Jurkat, Clone E6-1 (cell line): ENCODE results near the gene HOXA6.

ENCODE experiments used
- DNase-seq: peaks from one replicate; pipeline ENCODE4 v3.0.0-alpha.2; 2011; ENCODE audit warnings: low read depth, low spot score
- H3K4me3 ChIP-seq: 2 replicates; pipeline ENCODE4 v1.5.1; 2011; ENCODE audit warnings: mild to moderate bottlenecking, low read length, control low read depth, moderate library complexity

HOXA6 gene

DNA sequence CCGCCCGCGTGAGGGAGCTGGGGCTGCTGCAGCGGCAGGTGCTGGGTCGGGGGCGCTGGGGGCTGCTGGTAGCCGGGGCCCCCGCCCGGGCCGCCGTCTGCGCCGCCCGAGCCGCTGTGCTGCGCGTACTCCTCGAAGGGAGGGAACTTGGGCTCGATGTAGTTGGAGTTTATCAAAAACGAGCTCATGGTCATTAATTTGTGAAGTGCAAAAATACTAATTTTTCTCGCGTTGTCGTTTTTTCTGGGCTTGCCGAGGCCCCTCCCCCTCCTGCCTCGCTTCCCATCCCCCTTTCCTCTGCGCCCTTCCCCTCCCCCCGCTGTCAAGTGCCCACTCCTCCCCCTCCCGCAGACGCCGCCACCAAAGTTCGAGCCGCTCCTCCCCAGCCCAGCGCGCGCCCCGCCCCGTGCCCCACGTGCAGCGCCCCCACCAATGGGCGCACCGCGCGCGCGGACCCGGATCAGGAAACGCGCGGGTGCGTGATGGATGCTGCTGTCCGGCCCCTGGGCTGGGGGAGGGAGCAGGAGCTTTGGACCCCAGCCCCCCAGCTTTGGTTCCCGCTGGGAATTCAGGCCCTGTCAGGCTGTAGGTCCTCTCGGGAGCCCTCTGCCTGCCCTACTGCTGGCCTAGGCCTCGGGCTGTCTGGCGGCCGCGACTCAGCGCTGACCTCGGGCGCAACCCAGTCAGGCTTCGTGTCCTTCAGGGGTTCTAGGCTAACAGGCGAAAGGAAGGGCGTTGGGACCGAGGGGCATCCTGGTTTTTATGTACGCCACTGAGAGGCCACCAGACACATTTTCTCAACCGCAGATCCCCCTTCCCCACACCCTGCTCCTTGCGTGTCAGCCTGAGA is 16.8 kb downstream of the HOXA6 start, which contains the start of gene HOXA4:
Gene HOXA4, minus strand, starts transcription at position 218 of the 850 bp plus-strand sequence. Its CDS starts 24 bp downstream, at position 194.
- no peak for DNase-seq
- no peak within 1 kb of the TSS for H3K4me3 ChIP-seq

- no peak overlapping the region for H3K4me3 ChIP-seq
- no peak for DNase-seq
Observed at GRCh38 chr7:27129729-27130539, 17.6 kb downstream of the HOXA6 start.

- H3K4me3 ChIP-seq: no peak overlapping the region
- DNase-seq: no peak
Observed at GRCh38 chr7:27128776-27129728, 18.5 kb downstream of the HOXA6 start.

DNA sequence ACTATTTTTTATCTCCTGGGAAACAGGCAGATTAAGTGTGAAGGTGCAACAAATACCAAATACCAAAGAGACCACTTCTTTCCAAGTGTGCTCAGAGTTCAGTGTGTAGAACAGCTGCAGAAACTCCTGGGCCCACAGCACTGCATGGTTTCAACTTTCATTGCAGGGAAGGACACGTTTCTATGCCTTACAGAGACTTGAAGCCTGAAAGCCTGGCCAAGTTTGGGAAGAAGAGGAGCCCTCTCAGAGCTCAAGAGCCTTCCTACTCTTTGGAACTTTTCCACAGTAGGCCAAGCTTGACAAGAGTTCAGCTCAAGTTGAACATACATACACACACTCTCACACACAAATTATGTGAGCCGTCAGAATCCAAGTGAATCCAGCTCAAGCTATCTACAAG is 19.5 kb downstream of the HOXA6 start:
- no peak overlapping the region for H3K4me3 ChIP-seq
- DNase-seq: no peak

GRCh38 chr7:27126596-27127327 is 20.8 kb downstream of the HOXA6 start:
- no peak overlapping the region for H3K4me3 ChIP-seq
- no peak for DNase-seq

DNA sequence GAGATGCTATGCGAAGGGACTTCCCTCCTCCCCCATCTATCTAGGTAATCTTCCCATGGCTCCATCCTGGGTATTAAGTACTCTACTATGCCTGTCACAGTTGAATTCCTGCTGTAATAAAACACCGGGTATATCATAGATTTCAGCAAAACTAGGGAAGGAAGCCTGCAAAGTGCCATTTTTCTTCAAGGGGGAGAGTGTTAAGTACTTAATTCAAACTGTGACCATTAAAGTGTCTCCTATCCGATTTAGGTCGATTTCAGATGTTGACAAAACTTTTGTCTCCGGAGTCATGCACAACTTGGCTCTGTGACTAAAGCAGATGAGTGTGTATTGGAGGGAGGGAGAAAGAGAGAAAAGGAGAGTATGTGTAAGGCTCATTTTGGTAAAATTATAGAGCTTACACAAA is 21.6 kb downstream of the HOXA6 start:
- no peak for DNase-seq
- no peak overlapping the region for H3K4me3 ChIP-seq

- DNase-seq: no peak
- no peak overlapping the region for H3K4me3 ChIP-seq
Observed at GRCh38 chr7:27124902-27125689, 22.5 kb downstream of the HOXA6 start.

DNA sequence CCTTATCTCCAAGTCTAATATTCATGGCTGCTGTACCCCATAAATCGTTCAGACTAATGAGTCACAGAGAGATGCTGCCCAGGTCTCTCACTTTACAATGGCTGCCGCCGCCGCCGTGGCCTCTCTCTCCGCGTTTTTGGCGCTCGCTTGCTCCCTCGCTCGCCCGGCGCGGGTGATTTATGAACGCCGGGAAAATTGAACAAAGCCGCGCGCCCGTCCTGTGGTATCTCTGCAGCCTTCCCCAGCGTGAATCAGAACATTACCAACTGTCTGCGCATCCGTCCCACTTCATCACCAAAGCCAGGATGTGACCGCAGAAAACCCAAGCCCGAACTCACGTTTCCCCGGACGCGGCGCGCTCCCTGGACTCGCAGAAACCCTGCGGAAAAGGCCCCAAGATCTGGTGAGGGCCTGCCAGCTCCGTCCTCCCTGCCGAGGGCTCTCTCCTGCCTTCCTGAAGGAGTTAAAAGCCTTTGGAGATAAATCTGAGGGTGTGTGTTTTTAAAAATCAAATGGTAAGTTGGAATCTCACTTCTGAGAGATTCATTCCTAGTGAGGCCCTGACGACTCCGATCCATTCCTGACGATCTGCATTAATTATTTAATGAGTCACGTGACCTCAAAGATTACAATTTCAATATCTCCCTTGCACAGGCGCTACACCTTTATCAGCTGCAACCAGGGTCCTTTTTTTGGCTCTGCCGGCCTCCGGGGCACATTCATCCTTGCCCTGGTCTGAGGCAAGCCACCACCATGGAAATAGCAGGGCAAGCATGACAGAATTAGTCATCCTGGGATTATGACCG is 23.3 kb downstream of the HOXA6 start:
- H3K4me3 ChIP-seq: no peak overlapping the region
- no peak for DNase-seq

DNA sequence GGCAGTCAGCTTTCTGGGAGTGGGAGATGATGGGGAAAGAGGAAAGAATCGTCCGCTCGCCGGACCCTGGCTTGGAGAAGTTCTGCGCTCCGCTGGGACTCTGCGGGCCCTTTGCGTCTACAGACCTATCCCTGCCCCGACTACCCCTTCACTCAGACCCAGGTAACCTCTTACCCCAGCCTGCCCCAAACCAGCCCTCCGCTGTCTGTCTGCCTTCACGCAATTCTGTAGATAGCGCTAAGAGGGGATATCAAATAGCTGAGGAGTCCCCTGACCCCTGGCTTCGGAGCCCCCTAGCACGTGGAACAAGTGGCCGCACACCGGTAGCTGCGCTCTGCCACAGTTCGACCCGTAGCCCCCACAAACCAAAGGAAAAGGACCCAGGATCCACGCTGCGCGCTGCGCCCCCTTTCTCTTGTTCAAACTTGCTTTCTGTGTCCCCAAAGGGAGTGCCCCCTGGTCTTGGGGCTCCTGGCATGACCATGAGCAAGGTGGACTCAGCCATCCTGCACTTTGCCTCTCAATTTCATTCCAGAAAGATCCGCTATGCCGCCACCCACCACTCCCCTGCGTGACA is 24.0 kb downstream of the HOXA6 start:
- no peak for DNase-seq
- H3K4me3 ChIP-seq: no peak overlapping the region

DNA sequence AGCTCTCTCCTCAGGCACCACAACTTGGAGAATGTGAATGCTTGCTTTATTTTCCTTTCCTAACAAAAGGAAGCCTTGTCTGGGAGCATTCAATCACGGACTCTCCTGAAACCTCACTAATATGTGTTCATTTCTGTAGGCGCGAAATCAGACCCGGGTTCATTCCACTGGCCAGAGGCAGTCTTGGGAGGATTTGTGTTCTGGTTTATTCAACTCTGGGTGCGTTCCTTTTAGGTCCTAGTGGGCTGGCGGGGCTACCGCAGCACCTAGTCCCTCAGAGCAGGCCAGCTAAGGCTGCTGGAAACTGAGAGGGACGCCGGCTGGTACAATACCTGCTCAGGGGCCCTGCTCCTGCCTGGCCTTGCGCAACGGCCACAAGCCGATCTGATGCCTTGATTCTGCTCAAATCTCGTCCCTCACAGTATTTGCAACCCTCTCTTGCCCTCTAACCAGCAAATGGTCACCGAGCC is 24.5 kb downstream of the HOXA6 start:
- no peak for DNase-seq
- H3K4me3 ChIP-seq: no peak overlapping the region

DNA sequence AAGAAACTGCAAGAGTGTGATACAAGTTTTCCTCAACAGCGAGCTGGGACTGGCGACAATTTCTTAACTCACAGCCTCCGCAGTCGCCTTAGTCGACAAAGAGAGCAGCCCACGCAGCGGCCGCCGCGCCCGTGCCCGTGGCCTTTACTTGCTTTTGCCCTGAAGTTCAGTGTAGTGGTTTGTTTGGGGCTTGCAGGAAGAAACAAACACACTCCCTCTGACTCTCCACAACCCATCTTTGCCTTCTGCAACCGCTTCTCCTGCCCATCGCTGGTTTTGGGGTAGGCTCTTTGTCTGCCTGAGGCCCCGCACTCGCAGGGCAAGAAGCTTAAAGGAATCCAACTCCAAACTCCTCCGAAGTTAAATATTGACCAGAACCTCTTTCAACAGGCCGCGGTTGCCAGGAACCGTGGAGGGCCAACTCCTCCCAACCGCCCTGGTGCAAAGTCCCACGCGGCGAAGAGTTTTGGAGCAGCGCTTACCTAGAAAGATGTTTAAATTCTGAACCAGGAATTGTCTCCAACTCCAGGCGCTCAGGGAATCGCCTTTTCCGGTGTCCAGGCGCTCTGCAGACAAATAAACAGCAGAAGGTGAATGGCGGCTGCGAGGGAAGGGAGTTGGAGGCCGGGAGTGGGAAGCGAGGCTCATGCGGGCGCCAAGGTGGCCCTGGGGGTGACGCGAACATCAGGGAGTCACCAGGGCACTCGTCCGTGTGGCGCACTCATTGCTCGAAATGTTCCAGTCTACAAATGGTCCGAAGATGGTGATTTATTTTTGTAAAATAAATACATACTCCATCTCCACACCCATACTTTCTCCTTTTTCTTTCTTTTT is 25.3 kb downstream of the HOXA6 start:
- DNase-seq: no peak
- no peak overlapping the region for H3K4me3 ChIP-seq

- no peak overlapping the region for H3K4me3 ChIP-seq
- no peak for DNase-seq
Observed at GRCh38 chr7:27121684-27122076, 25.9 kb downstream of the HOXA6 start.

DNA sequence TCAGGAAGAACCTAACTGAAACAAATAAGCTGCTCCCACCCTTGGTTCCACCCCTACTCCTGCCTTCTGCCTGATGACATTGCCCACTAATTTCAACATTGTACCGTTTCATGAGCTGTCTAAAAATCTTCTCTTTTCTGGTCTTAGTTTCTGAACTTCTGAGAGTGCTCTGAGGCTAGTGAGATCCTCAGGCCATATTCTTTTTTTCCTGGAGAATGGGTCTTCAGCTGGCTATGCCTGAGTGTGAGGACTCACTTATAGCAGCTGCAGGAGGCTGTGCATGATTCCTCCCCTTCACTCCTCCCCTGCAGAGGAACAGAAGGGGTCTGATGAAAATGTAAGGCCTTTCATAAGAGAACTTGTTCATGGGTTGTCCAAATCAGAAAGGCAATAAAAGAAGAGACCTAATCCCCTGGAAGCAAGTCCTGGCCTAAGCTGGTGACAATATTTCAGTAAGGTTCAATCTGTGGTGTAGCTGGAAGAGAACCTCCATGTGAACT is 28.1 kb downstream of the HOXA6 start:
- no peak overlapping the region for H3K4me3 ChIP-seq

DNA sequence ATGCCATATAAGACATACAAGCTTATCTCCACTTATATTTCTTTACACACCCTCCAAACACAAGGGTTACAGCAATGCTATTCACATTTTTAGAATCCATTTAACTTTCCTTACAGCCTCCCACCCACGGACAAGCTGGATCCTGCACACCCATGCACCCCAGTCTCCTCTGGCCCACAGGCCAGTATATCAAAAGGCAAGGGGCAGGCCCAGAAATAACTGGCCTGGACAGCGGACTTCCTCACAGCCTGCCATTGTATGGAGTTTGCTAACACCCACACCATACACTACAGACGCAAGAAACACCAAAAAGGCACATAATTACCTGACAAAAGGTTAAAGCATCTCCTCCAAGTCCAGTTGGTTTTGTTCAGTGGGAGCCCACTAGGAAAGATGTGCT is 29.0 kb downstream of the HOXA6 start:
- no peak for DNase-seq
- no peak overlapping the region for H3K4me3 ChIP-seq

More for the DNA sequence above, 28.1 kb downstream of the HOXA6 start:
- no peak for DNase-seq

- H3K4me3 ChIP-seq: no peak overlapping the region
- no peak for DNase-seq
Observed at GRCh38 chr7:27117887-27118491, 29.6 kb downstream of the HOXA6 start.
